Transverse colon (tissue), 4 donors: Measurements from ENCODE around the gene PRSS27. TPM values are rescaled to one million over a fixed set of nuclear protein-coding genes. Genes with fewer than 3 reads are reported as not detected.

ENCODE experiments used
- DNase-seq: peaks from one replicate; pipeline ENCODE4 v3.0.0-alpha.2; 2019
- H3K27ac ChIP-seq, 4 donors: fragments of 200-600 bp; sonication (generic); 2 replicates each; pipeline ENCODE4 v1.5.1; 2016 to 2018; ENCODE audit warnings: inconsistent platforms in 4 of 4
- H3K27me3 ChIP-seq: fragments of 200-600 bp; sonication (generic); 2 replicates; pipeline ENCODE4 v1.5.1; 2017; ENCODE audit warnings: inconsistent platforms
- H3K36me3 ChIP-seq, 4 donors: fragments of 200-600 bp; sonication (generic); 2 replicates each; pipeline ENCODE4 v1.5.1; 2017 to 2019; ENCODE audit warnings: inconsistent platforms in 4 of 4
- H3K4me1 ChIP-seq, 4 donors: fragments of 200-600 bp; sonication (generic); 2 replicates each; pipeline ENCODE4 v1.5.1; 2017 to 2020; ENCODE audit warnings: inconsistent platforms in 4 of 4
- H3K4me3 ChIP-seq, 4 donors: fragments of 200-600 bp; sonication (generic); 1 replicate in 1 of 4; 2 replicates in 3 of 4; pipeline versions ENCODE4 v1.5.1 to v1.6.1; 2017 to 2019; ENCODE audit warnings: inconsistent platforms in 4 of 4
- H3K9me3 ChIP-seq, 2 donors: fragments of 200-600 bp; sonication (generic); 2 replicates each; pipeline ENCODE4 v1.5.1; 2017 to 2019; ENCODE audit warnings: inconsistent platforms in 2 of 2
- CTCF ChIP-seq, 5 experiments: fragments of 200-600 bp in 3 of 5; fragments of 450-650 bp in 2 of 5; sonication (generic) in 3 of 5; IDR thresholded peaks; 1 replicate in 2 of 5; 2 replicates in 3 of 5; pipeline ENCODE4 v1.5.1; 2016 to 2017; ENCODE audit warnings: antibody characterized with exemption in 5 of 5, inconsistent platforms in 3 of 5, mild to moderate bottlenecking in 2 of 5, moderate library complexity in 1 of 5
- EP300 ChIP-seq: sonication (generic); formaldehyde crosslinking; IDR thresholded peaks from one replicate; pipeline ENCODE4 v1.6.1; 2017; ENCODE audit warnings: antibody characterized with exemption, low read depth
- POLR2A ChIP-seq: fragments of 450-650 bp; IDR thresholded peaks from one replicate; pipeline ENCODE4 v1.6.1; 2016; ENCODE audit warnings: antibody characterized with exemption, mild to moderate bottlenecking, moderate library complexity
- POLR2AphosphoS5 ChIP-seq, 3 donors: sonication (generic); formaldehyde crosslinking; IDR thresholded peaks; one replicate each; pipeline ENCODE4 v1.6.1; 2016; ENCODE audit warnings: antibody characterized with exemption in 3 of 3
- WGBS, 2 donors: methylation state at CpG; one replicate each; pipeline ENCODE4 v1.1.5; 2018; ENCODE audit warnings: low coverage in 1 of 2; 5-methylcytosine and 5-hydroxymethylcytosine counted together
- in situ Hi-C, 4 donors: fragments of 200-750 bp; cut with MboI; loops; one replicate each; pipeline versions ENCODE4 v1.15.0 to v1.15.1; 2017; ENCODE audit warnings: low sequenced_read_pairs in 3 of 4, low pct_ligation_motif_present in 1 of 4, low pct_unique_long_range_greater_than_20kb in 1 of 4
- intact Hi-C: fragments of 100-400 bp; cut with DNase I; formaldehyde crosslinking; loops from one replicate; pipeline ENCODE4 v1.15.1; 2023; ENCODE audit warnings: low total_unique reads
- total RNA-seq, 4 donors: library from RNA; depleted of rRNA; stranded (reverse); fragments of >200 nt; gene quantifications; one replicate each; pipeline ENCODE4 v1.1.0, GENCODE V29; 2016

Gene PRSS27
- total RNA-seq, 4 donors from 2014 or later = 1.3 TPM; not detected in 3

- Histone ChIP-seq H3K27ac (no peak overlapping the region), H3K36me3 (peaks cover 0 to 44% (median 17%) of the 10 kb centered on the region in 4 donors), H3K4me3 (no peak overlapping the region), H3K4me1 (no peaks in the 10 kb centered on the region), H3K27me3 (no peaks in the 10 kb centered on the region), H3K9me3 (no peaks in the 10 kb centered on the region)
- intact Hi-C loops = no loop called here
- DNase-seq = no peak
- in situ Hi-C loops = no loop called here
- TF ChIP-seq POLR2A (no peak), CTCF (IDR thresholded peaks at IDR 0.05) (no peak), POLR2AphosphoS5 (IDR thresholded peaks at IDR 0.05) (no peak), EP300 (no peak)
- WGBS, 2 donors = 80% methylated on average over 13 of the region's 13 CpGs; no CpG with 5 or more reads in 1 of the 2 donors
Observed at GRCh38 chr16:2700786-2701185, 19.2 kb downstream of the PRSS27 start.

GRCh38 chr16:2699791-2700600, 20.0 kb downstream of the PRSS27 start:
- intact Hi-C loops (no loop called here), in situ Hi-C loops (no loop called here)
- Histone ChIP-seq H3K27me3 (no peaks in the 10 kb centered on the region), H3K4me3 (no peak overlapping the region), H3K36me3 (peaks cover 0 to 44% (median 17%) of the 10 kb centered on the region in 4 donors), H3K9me3 (no peaks in the 10 kb centered on the region), H3K4me1 (no peaks in the 10 kb centered on the region), H3K27ac (no peak overlapping the region)
- DNase-seq = no peak
- WGBS, 2 donors = 87 to 88% methylated on average over 3 to 23 of the region's 28 CpGs
- TF ChIP-seq POLR2AphosphoS5 (IDR thresholded peaks at IDR 0.05) (no peak), EP300 (no peak), POLR2A (no peak), CTCF (IDR thresholded peaks at IDR 0.05) (no peak)

- TF ChIP-seq POLR2A = no peak
- TF ChIP-seq CTCF (IDR thresholded peaks at IDR 0.05) = no peak
- no peak for TF ChIP-seq EP300
- no peak for TF ChIP-seq POLR2AphosphoS5 (IDR thresholded peaks at IDR 0.05)
- no peak for DNase-seq
- Histone ChIP-seq H3K4me1 (no peaks in the 10 kb centered on the region), H3K9me3 (no peaks in the 10 kb centered on the region), H3K27ac (no peak overlapping the region), H3K36me3 (peaks cover 0 to 44% (median 17%) of the 10 kb centered on the region in 4 donors), H3K27me3 (no peaks in the 10 kb centered on the region), H3K4me3 (no peak overlapping the region)
- intact Hi-C loops (no loop called here), in situ Hi-C loops (no loop called here)
- WGBS, 2 donors = 86% methylated on average over 31 of the region's 32 CpGs; no CpG with 5 or more reads in 1 of the 2 donors
Observed at GRCh38 chr16:2698965-2699750, 20.9 kb downstream of the PRSS27 start.
